A673 (cell line): ENCODE measurements around the gene GJB4. TPM values are rescaled to one million over a fixed set of nuclear protein-coding genes. Genes with fewer than 3 reads are reported as not detected.

Source experiments
- BruUV-seq: library from RNA; stranded (reverse); fragments of 400-500 nt; replicated peaks from 2 replicates; lab custom pipeline; 2021; lab: Mats Ljungman, UMichigan
- CTCF ChIA-PET: fragments of 300-600 bp; sonication (Branson Sonifier 250); formaldehyde crosslinking; loops from one replicate; lab custom pipeline; 2022; ENCODE audit warnings: antibody characterized with exemption; lab: Charles Lee
- POLR2A ChIA-PET: fragments of 300-600 bp; sonication (Branson Sonifier 250); formaldehyde crosslinking; loops from one replicate; lab custom pipeline; 2022; ENCODE audit warnings: antibody characterized with exemption; ENCODE audit not compliant: low non-redundant PET; lab: Charles Lee
- DNase-seq: peaks from one replicate; pipeline ENCODE4 v3.0.0-alpha.2; 2015; ENCODE audit warnings: low spot score
- H3K27ac ChIP-seq: fragments of 200-600 bp; sonication (generic); 2 replicates; pipeline ENCODE4 v1.5.1; 2016; ENCODE audit warnings: mixed run types, low read depth, mild to moderate bottlenecking, mixed read lengths, antibody characterized with exemption, low read length; ENCODE audit not compliant: poor library complexity, severe bottlenecking
- H3K27me3 ChIP-seq: fragments of 200-600 bp; sonication (generic); replicated peaks from 2 replicates; pipeline ENCODE4 v1.6.1; 2017; ENCODE audit warnings: mixed run types, low read depth, mild to moderate bottlenecking, mixed read lengths, antibody characterized with exemption, low read length; ENCODE audit not compliant: insufficient read depth, poor library complexity
- H3K36me3 ChIP-seq: fragments of 200-600 bp; sonication (generic); 2 replicates; pipeline ENCODE4 v1.6.1; 2016; ENCODE audit warnings: mixed run types, mild to moderate bottlenecking, mixed read lengths, antibody characterized with exemption, low read length; ENCODE audit not compliant: insufficient read depth, poor library complexity, severe bottlenecking
- H3K4me1 ChIP-seq: fragments of 200-600 bp; sonication (generic); 2 replicates; pipeline ENCODE4 v1.6.1; 2017; ENCODE audit warnings: mixed run types, mild to moderate bottlenecking, mixed read lengths, antibody characterized with exemption, low read length; ENCODE audit not compliant: insufficient read depth, poor library complexity, severe bottlenecking
- H3K4me3 ChIP-seq: fragments of 200-600 bp; sonication (generic); 2 replicates; pipeline ENCODE4 v1.5.1; 2016; ENCODE audit warnings: low read depth, mixed run types, mild to moderate bottlenecking, mixed read lengths, low read length; ENCODE audit not compliant: poor library complexity, severe bottlenecking
- H3K9me3 ChIP-seq: fragments of 200-600 bp; sonication (generic); 2 replicates; pipeline ENCODE4 v1.6.1; 2016; ENCODE audit warnings: mixed run types, low read depth, mild to moderate bottlenecking, mixed read lengths, antibody characterized with exemption, low read length; ENCODE audit not compliant: poor library complexity, severe bottlenecking
- CTCF ChIP-seq: fragments of 300-800, 200-600 bp; sonication (generic); conservative IDR thresholded peaks from 2 replicates; pipeline ENCODE4 v1.5.1; 2017; ENCODE audit warnings: low read depth, mild to moderate bottlenecking, antibody characterized with exemption, low read length, moderate library complexity, mixed read lengths
- EZH2 ChIP-seq: fragments of 200-600 bp; sonication (generic); IDR thresholded peaks from 2 replicates; pipeline ENCODE4 v1.6.1; 2017; ENCODE audit warnings: borderline replicate concordance, low read depth, mild to moderate bottlenecking, mixed read lengths, antibody characterized with exemption, low read length; ENCODE audit not compliant: poor library complexity, severe bottlenecking
- intact Hi-C: fragments of 100-400 bp; cut with micrococcal nuclease; formaldehyde crosslinking; loops from one replicate; pipeline ENCODE4 v1.10.0; 2022; ENCODE audit not compliant: unreplicated experiment
- total RNA-seq: library from RNA; stranded (reverse); gene quantifications from 2 replicates; pipeline ENCODE4 v1.2.3, GENCODE V29; 2021

GJB4 gene
- total RNA-seq, 1 experiment from 2014 or later = not detected

DNA sequence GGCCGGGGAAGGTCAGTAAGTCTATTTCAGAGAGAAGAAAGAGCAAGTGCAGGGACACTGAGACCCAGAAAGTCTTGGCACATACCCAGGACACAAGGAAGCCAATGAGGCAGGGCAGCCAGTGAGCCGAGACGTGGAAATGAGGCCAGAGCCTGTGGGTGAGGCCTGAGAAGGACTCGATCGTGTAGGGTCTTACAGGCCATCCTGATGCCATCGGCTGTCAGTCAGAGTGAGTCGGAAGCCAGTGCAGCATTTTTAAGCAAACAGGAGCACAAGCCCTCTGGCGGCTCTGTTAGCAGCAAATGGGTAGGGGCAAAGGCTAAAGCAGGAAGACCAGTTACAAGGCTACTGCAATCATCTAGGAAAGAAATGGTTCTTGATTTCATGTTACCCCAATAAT is 15.4 kb downstream of the GJB4 start:
- no peak overlapping the region for H3K4me3 ChIP-seq
- ChIA-PET CTCF (no interaction called here), POLR2A (no interaction called here)
- DNase-seq = no peak
- H3K36me3 ChIP-seq = no peaks in the 10 kb centered on the region
- no peaks in the 10 kb centered on the region for H3K4me1 ChIP-seq
- intact Hi-C loops = no loop called here
- H3K27ac ChIP-seq = no peak overlapping the region
- no peaks in the 10 kb centered on the region for H3K9me3 ChIP-seq
- TF ChIP-seq CTCF = no peak
- H3K27me3 ChIP-seq = peaks cover 10% of the 10 kb centered on the region
- no TSS peak for BruUV-seq

DNA sequence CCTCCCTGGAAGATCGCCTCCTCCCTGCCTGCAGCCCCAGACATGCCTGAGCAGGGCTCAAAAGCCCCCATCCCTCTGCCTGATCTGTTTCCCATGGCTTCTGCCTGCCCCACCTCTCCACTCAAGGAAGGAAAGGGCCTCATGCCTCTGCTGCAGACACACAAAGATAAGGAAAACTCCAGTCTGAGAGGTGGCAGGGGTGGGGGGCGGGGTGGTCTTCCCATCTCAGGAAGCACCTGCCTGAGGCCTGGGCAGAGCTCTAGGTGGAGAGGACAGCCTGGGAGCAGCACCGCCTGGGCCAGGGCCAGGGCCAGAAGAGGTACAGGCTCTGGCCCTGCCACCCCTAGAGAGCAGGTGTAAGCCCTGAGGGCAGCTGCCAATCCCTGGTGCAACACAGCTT is 17.4 kb downstream of the GJB4 start:
- BruUV-seq = no TSS peak
- POLR2A ChIA-PET = no interaction called here
- H3K4me1 ChIP-seq = no peaks in the 10 kb centered on the region
- no peak overlapping the region for H3K27ac ChIP-seq
- no peaks in the 10 kb centered on the region for H3K9me3 ChIP-seq
- CTCF ChIA-PET = no interaction called here
- intact Hi-C loops = no loop called here
- H3K36me3 ChIP-seq = no peaks in the 10 kb centered on the region
- no peak overlapping the region for H3K4me3 ChIP-seq
- no peak for DNase-seq
- peaks cover 29% of the 10 kb centered on the region for H3K27me3 ChIP-seq
- no peak for TF ChIP-seq CTCF
- TF ChIP-seq EZH2 = no peak

GRCh38 chr1:34777519-34778321 is 18.2 kb downstream of the GJB4 start:
- DNase-seq = no peak
- Histone ChIP-seq H3K9me3 (no peaks in the 10 kb centered on the region), H3K27me3 (peaks cover 37% of the 10 kb centered on the region), H3K27ac (no peak overlapping the region), H3K36me3 (no peaks in the 10 kb centered on the region), H3K4me1 (no peaks in the 10 kb centered on the region), H3K4me3 (no peak overlapping the region)
- no TSS peak for BruUV-seq
- intact Hi-C loops = no loop called here
- no peak for TF ChIP-seq CTCF
- CTCF ChIA-PET = no interaction called here
- POLR2A ChIA-PET = no interaction called here
